Activated CD8-positive, alpha-beta T cell treated with anti-CD3 and anti-CD28 coated beads for 36 hours (primary cell): ENCODE data around the gene VSTM2L. TPM values are rescaled to one million over a fixed set of nuclear protein-coding genes. Genes with fewer than 3 reads are reported as not detected.
"Not testable (repeated sequence)": the region's sequence is repeated elsewhere in the genome, so short reads cannot be mapped to it uniquely, and the experiment has no call there.

Source experiments
- ATAC-seq: fragments of 200-7000 bp; cut with Tn5 transposase; one replicate; pipeline ENCODE4 v1.10.0; 2021; ENCODE audit warnings: mild to moderate bottlenecking, moderate library complexity
- CTCF ChIA-PET: fragments of 350-600 bp; sonication (Branson Sonifier 250); formaldehyde crosslinking; loops from one replicate; lab custom pipeline; 2021; ENCODE audit warnings: antibody characterized with exemption; lab: Charles Lee
- POLR2A ChIA-PET: fragments of 350-600 bp; sonication (Branson Sonifier 250); formaldehyde crosslinking; loops from one replicate; lab custom pipeline; 2021; ENCODE audit warnings: antibody characterized with exemption; lab: Charles Lee
- DNase-seq: peaks from one replicate; pipeline ENCODE4 v3.0.0-alpha.2; 2020
- H3K27ac Mint-ChIP-seq: one replicate; pipeline ENCODE4 v1.8.0; 2021; ENCODE audit warnings: mild to moderate bottlenecking, mixed read lengths
- H3K27me3 Mint-ChIP-seq: one replicate; pipeline ENCODE4 v1.8.0; 2021; ENCODE audit warnings: mixed read lengths
- H3K36me3 Mint-ChIP-seq: one replicate; pipeline ENCODE4 v1.8.0; 2021; ENCODE audit warnings: low read depth, mixed read lengths
- H3K4me1 Mint-ChIP-seq: one replicate; pipeline ENCODE4 v1.8.0; 2021; ENCODE audit warnings: low read depth, mixed read lengths
- H3K4me3 Mint-ChIP-seq: one replicate; pipeline ENCODE4 v1.8.0; 2021; ENCODE audit warnings: mild to moderate bottlenecking, moderate library complexity, mixed read lengths
- H3K9me3 Mint-ChIP-seq: one replicate; pipeline ENCODE4 v1.8.0; 2021; ENCODE audit warnings: mixed read lengths
- intact Hi-C: fragments of 100-400 bp; cut with micrococcal nuclease; formaldehyde crosslinking; loops from one replicate; pipeline ENCODE4 v1.10.0; 2022
- total RNA-seq, 2 experiments: library from RNA; stranded (reverse); gene quantifications; one replicate each; pipeline ENCODE4 v1.2.3, GENCODE V29; 2021
- TF ChIP-seq, protein P1 (sequence below): fragments of 200-600 bp; IDR thresholded peaks from one replicate; pipeline ENCODE4 v1.8.0; 2022; ENCODE audit warnings: antibody characterized with exemption, mild to moderate bottlenecking

Gene VSTM2L
- total RNA-seq, 2 experiments from 2014 or later = not detected

DNA sequence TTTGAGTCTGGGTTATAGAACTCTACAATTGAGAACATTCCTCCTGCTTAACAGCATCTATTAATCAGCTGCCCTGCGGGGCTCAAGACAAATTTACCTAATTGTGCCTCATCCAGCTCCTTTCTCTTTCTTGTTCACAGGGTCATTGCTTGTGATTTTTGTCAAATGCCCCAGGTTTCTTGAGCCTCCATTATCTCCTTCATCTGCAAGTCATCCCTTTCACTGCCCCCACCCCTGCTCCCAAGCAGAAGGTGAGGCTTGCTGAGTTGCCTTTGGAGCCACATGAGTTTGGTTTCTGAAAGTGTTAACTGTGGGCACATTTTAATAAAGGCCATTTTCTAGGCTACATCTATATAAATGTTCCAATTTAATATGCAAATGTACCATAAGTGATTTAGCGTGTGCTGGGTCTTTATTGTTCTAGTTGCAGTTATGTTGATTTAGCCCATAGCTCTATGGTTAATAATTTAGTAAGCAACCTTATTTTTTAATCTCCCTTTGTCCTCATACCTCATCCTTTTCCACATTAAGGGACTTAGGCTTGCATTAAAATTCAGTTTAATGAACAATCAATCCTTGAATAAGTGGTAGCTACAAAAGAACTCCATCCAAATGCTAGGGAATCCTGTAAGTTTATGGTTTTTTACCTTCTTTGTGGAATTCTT is 56.1 kb downstream of the VSTM2L start:
- intact Hi-C loops = no loop called here
- DNase-seq (no peak), ATAC-seq (no peak)
- H3K36me3 Mint-ChIP-seq = no peaks in the 10 kb centered on the region
- ChIA-PET POLR2A (no interaction called here), CTCF (no interaction called here)
- H3K27ac Mint-ChIP-seq = no peak overlapping the region
- no peak overlapping the region for H3K4me3 Mint-ChIP-seq
- H3K27me3 Mint-ChIP-seq = peaks cover 3% of the 10 kb centered on the region
- TF ChIP-seq, protein P1, sequence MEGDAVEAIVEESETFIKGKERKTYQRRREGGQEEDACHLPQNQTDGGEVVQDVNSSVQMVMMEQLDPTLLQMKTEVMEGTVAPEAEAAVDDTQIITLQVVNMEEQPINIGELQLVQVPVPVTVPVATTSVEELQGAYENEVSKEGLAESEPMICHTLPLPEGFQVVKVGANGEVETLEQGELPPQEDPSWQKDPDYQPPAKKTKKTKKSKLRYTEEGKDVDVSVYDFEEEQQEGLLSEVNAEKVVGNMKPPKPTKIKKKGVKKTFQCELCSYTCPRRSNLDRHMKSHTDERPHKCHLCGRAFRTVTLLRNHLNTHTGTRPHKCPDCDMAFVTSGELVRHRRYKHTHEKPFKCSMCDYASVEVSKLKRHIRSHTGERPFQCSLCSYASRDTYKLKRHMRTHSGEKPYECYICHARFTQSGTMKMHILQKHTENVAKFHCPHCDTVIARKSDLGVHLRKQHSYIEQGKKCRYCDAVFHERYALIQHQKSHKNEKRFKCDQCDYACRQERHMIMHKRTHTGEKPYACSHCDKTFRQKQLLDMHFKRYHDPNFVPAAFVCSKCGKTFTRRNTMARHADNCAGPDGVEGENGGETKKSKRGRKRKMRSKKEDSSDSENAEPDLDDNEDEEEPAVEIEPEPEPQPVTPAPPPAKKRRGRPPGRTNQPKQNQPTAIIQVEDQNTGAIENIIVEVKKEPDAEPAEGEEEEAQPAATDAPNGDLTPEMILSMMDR = no peak
- no peaks in the 10 kb centered on the region for H3K4me1 Mint-ChIP-seq
- H3K9me3 Mint-ChIP-seq = peaks cover 6% of the 10 kb centered on the region

DNA sequence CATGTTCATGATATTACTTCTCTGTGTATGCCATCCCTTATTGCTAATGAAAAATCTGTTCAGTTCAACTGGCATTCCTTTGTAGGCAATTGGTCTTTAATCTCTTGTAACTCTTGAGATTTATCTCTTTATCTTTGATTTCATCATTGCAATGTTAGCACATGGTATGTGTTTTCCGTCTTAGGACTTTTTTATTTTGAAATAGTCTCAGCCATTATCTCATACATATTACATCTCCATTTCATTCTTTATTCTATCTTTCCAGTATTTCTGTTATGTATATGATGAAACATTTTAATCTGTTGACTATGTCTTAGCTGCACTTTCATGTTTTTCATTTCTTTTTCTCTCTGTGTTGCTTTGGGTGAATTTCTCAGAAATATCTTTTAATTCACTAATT is 58.1 kb downstream of the VSTM2L start:
- CTCF ChIA-PET = no interaction called here
- ATAC-seq = no peak

DNA sequence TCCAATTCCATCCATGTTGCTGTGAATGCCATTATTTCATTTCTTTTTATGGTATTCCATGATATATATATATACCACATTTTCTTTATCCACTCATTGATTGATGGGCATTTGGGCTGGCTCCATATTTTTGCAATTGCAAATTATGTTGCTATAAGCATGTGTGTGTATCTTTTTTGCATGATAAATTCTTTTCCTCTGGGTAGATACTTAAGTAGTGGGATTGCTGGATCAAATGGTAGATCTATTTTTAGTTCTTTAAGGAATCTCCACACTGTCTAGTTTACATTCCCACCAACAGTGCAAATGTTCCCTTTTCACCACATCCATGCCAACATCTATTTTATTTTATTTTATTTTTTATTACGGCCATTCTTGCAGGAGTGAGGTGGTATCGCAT is 60.6 kb downstream of the VSTM2L start:
- H3K27ac Mint-ChIP-seq, H3K4me3 Mint-ChIP-seq, intact Hi-C loops, CTCF ChIA-PET, POLR2A ChIA-PET, DNase-seq, H3K27me3 Mint-ChIP-seq, H3K4me1 Mint-ChIP-seq, ATAC-seq, H3K36me3 Mint-ChIP-seq: not testable (repeated sequence)
- peaks cover 18% of the 10 kb centered on the region for H3K9me3 Mint-ChIP-seq

More for the DNA sequence above, 58.1 kb downstream of the VSTM2L start:
- no peaks in the 10 kb centered on the region for H3K4me1 Mint-ChIP-seq
- H3K9me3 Mint-ChIP-seq = peaks cover 9% of the 10 kb centered on the region
- intact Hi-C loops = no loop called here
- no peak overlapping the region for H3K27ac Mint-ChIP-seq
- no peak for DNase-seq
- H3K27me3 Mint-ChIP-seq = peaks cover 4% of the 10 kb centered on the region
- no peaks in the 10 kb centered on the region for H3K36me3 Mint-ChIP-seq
- TF ChIP-seq, protein P1 = no peak
- POLR2A ChIA-PET = no interaction called here
- no peak overlapping the region for H3K4me3 Mint-ChIP-seq

DNA sequence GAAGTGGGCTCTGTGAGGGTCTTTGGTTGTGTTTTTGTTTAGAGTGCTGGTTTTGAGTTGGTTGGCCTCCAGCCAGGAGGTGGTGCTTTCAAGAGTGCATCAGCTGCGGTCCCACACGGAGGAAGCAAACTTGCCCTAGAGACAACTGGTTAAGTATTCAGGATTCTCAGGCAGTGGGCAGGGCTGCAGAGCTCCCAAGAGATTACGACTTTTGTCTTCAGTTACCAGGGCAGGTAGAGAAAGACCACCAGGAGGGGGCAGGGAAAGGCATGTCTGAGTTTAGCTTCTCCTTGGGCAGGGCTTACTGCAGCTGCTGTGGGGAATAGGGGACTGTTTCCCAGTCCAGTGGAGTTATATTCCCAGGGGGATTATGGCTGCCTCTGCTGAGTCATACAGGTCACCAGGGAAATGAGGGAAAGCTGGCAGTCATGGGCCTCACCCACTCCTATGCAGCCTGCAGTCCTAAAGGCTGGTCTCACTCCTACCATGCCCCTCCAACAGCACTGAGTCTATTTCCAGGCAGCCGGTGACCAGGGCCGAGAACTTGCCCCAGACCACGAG is 66.0 kb downstream of the VSTM2L start:
- POLR2A ChIA-PET = no interaction called here

DNA sequence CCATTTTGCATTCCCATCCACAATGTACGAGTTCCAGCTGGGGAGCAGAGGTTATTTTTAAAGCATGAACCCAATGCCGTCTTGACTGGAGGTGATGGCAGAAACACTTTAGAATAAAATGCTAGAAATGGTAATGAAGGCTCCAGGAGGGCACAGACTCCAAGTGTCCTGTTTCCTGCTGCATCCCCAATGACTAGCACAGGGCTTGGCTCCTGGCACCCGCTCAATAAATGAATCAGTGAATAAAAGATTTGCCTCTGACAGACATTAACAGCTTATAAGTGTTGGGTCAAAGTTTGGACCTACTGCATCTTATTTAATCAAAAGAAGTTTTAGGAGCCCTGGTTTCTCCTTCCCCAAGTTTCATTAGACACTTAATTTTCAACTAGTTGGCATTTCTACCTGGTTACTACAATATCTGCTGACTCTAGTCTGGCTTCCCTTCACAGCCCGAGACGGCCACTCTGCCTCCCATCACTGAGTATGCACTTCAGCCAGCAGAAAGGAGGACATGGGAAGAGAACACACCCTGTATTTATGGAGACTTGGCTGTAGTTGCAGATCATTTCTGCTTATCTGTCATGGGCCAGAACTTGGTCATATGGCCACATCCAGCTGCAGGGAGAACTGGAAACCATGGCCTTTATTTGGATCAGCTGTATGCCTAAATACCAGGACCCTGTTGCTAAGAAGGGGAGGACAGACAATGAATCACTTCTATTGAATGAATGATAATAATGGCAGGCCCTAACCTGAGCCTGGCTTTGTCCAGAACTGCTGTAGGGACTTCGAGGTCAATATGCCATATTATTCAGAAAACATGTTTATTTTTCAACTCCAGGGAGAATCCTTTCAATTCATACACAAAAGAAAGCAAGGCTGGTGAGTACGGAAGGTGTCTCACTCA is 67.3 kb downstream of the VSTM2L start:
- ATAC-seq = no peak
- Mint-ChIP-seq H3K27ac (no peak overlapping the region), H3K4me1 (no peaks in the 10 kb centered on the region), H3K9me3 (peaks cover 15% of the 10 kb centered on the region), H3K36me3 (peaks cover 7% of the 10 kb centered on the region), H3K4me3 (no peak overlapping the region), H3K27me3 (no peaks in the 10 kb centered on the region)
- CTCF ChIA-PET = no interaction called here
- TF ChIP-seq, protein P1 = no peak
- POLR2A ChIA-PET = no interaction called here
- intact Hi-C loops = no loop called here
- DNase-seq = no peak

More for the DNA sequence above, 66.0 kb downstream of the VSTM2L start:
- no peak for ATAC-seq
- CTCF ChIA-PET = no interaction called here
- intact Hi-C loops = no loop called here
- TF ChIP-seq, protein P1 = no peak
- peaks cover 18% of the 10 kb centered on the region for H3K9me3 Mint-ChIP-seq
- H3K4me1 Mint-ChIP-seq = no peaks in the 10 kb centered on the region
- peaks cover under 1% of the 10 kb centered on the region for H3K27me3 Mint-ChIP-seq
- H3K27ac Mint-ChIP-seq = no peak overlapping the region
- peaks cover 7% of the 10 kb centered on the region for H3K36me3 Mint-ChIP-seq
- no peak overlapping the region for H3K4me3 Mint-ChIP-seq
- DNase-seq = no peak
